IPS-15b (cell line): ENCODE measurements around the gene STMND1.

Source experiments
- H3K27me3 ChIP-seq: one replicate; pipeline ENCODE4 v1.6.1; 2013; ENCODE audit warnings: low read length; ENCODE audit not compliant: control insufficient read depth, insufficient read depth
- H3K36me3 ChIP-seq: one replicate; pipeline ENCODE4 v1.6.1; 2013; ENCODE audit warnings: low read length; ENCODE audit not compliant: control insufficient read depth, insufficient read depth
- H3K4me1 ChIP-seq: one replicate; pipeline ENCODE4 v1.6.1; 2013; ENCODE audit warnings: mild to moderate bottlenecking, low read length; ENCODE audit not compliant: control insufficient read depth, insufficient read depth
- H3K4me3 ChIP-seq: one replicate; pipeline ENCODE4 v1.5.1; 2013; ENCODE audit warnings: low read depth, low read length
- H3K9ac ChIP-seq: one replicate; pipeline ENCODE4 v1.6.1; 2013; ENCODE audit warnings: low read depth, mild to moderate bottlenecking, low read length
- H3K9me3 ChIP-seq: one replicate; pipeline ENCODE4 v1.6.1; 2013; ENCODE audit warnings: mild to moderate bottlenecking, low read length; ENCODE audit not compliant: control insufficient read depth, insufficient read depth

The STMND1 gene

GRCh38 chr6:17099401-17100059, 2.3 kb upstream of the STMND1 start:
- Histone ChIP-seq H3K4me1 (no peaks in the 10 kb centered on the region), H3K9ac (no peak overlapping the region)

DNA sequence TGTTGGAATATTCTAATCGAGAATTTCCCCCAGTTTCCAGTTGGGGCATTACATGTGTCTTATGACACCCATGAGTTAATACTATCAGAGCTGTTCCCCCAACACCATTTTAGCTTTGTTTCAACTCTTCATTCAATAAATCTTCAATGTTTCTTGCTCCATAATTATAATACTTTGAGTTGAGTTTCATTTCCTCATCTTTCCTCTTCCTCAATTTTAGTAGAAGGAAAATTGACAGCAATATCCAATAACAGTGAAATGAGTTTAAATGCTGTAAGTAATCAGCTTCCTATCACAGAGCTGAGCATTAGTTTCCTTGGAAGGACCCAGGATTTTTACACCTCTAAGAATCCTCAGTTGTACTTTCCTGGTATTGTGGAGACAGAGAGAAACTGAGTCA, 1.0 kb upstream of the STMND1 start:
- Histone ChIP-seq H3K9ac (no peak overlapping the region), H3K4me1 (no peaks in the 10 kb centered on the region), H3K36me3 (no peaks in the 10 kb centered on the region), H3K4me3 (no peak overlapping the region), H3K9me3 (no peaks in the 10 kb centered on the region), H3K27me3 (peaks cover 40% of the 10 kb centered on the region)

More at GRCh38 chr6:17099401-17100059, 2.3 kb upstream of the STMND1 start:
- Histone ChIP-seq H3K27me3 (peaks cover 40% of the 10 kb centered on the region), H3K36me3 (no peaks in the 10 kb centered on the region), H3K4me3 (no peak overlapping the region), H3K9me3 (no peaks in the 10 kb centered on the region)

DNA sequence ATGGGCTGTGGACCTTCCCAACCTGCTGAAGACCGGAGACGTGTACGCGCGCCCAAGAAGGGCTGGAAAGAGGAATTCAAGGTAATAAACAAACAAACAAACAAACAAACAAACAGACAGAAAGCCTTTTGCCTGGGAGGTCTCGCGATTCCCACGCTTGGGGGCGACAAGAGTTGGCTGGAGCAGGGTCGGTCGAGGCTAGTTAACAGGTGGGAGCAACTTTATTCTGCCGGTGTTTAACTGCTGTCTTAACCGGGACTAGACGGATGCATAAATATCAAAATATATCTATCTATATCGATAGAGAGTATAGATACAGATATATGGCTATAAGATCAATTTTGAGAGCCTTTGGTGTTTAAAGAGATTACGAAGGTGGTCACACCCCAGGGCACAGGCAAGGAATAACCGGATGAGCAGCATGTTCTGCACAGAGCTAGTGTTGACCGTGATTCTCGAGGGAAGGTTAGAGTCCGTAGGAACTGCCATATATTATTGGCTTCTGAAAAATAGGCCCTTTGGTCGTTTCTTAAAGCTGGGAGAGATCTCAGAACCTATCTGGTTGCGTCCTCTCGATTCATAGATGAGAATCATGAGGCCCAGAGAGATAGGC, 514 bp downstream of the STMND1 start:
- Histone ChIP-seq H3K36me3 (no peaks in the 10 kb centered on the region), H3K4me3 (peak overlapping the region; percentile 68), H3K9ac (peak overlapping the region; percentile 60), H3K4me1 (no peaks in the 10 kb centered on the region), H3K27me3 (peaks cover 40% of the 10 kb centered on the region), H3K9me3 (no peaks in the 10 kb centered on the region)

DNA sequence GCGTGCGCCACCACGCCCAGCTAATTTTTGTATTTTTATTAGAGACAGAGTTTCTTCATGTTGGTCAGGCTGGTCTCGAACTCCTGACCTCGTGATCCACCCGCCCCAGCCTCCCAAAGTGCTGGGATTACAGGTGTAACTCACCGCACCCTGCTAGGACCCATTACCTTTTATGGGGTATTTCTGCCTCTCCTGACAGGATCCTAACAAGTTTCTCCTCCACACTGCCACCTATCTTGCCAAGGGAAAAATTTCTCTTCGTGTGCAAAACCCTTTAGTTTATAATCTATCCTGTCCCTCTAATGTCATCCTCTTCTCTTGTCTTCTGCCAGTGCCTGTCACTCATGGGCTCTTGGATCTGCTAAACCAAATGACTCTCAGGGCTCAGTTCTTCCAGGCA, 1.9 kb downstream of the STMND1 start:
- peaks cover 40% of the 10 kb centered on the region for H3K27me3 ChIP-seq
- no peak overlapping the region for H3K4me3 ChIP-seq
- H3K9me3 ChIP-seq, result no peaks in the 10 kb centered on the region
- no peak overlapping the region for H3K9ac ChIP-seq
- no peaks in the 10 kb centered on the region for H3K36me3 ChIP-seq
- H3K4me1 ChIP-seq, result no peaks in the 10 kb centered on the region

DNA sequence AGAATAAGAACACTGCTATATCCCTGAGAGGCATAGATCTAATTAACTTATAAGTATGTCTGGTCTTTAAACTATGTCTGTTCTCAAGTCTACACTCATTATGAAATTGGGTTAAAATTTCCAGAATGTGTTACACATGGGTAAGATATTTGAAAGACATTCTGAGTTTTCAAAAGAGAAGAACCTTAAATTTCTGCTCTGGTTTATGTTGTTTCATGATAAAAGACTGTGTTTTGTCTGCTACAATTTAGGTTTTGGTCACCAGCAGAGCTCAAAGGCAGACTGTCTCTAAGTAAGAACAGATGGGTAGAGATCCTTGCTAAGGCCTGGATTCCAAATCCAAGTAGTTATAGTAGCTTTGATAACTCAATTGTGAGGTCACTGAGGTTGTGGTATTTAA, 6.0 kb downstream of the STMND1 start:
- Histone ChIP-seq H3K4me3 (no peak overlapping the region), H3K9ac (no peak overlapping the region), H3K36me3 (no peaks in the 10 kb centered on the region), H3K27me3 (peaks cover 5% of the 10 kb centered on the region), H3K9me3 (no peaks in the 10 kb centered on the region), H3K4me1 (no peaks in the 10 kb centered on the region)

- Histone ChIP-seq H3K9me3 (no peaks in the 10 kb centered on the region), H3K27me3 (no peaks in the 10 kb centered on the region), H3K9ac (no peak overlapping the region), H3K4me1 (no peaks in the 10 kb centered on the region), H3K36me3 (no peaks in the 10 kb centered on the region), H3K4me3 (no peak overlapping the region)
Measured at GRCh38 chr6:17115251-17116116, 13.6 kb downstream of the STMND1 start.

DNA sequence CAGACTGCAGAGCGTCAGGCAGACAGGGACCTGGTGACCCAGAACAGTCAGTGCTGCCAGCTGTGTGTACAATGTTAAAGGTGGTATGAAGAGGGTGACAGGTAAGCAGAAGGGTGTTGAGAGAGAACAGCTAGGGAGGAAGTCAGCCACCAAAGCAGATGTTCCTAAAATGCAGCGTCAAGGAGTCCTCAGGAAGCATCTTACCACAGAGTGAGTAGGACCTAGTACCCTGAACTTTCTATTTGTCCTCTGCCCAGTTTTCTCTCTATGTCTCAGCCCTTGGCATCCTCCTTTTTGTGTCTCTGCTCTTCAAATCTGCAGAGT, 14.2 kb downstream of the STMND1 start:
- Histone ChIP-seq H3K27me3 (no peaks in the 10 kb centered on the region), H3K4me3 (no peak overlapping the region), H3K9me3 (no peaks in the 10 kb centered on the region), H3K36me3 (no peaks in the 10 kb centered on the region), H3K9ac (no peak overlapping the region), H3K4me1 (no peaks in the 10 kb centered on the region)

DNA sequence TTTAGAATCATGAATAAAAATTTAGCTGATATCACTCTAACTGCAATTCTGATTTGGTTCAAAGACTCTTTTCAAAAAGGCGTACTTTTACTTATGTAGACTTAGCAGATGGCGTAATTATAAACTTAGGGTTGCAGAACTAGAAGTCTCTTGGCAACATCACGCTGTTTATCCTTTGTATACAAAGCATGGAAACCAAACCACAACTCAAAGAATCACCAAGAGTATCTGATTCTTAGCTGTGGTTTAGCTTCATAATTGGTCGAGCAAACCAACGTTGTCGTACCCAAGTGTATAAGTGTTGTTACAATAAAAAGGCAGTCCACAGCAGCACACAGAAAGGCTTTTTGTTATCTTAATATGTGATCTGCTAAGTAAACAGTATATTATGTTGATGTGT, 18.2 kb downstream of the STMND1 start:
- Histone ChIP-seq H3K27me3 (no peaks in the 10 kb centered on the region), H3K36me3 (no peaks in the 10 kb centered on the region), H3K4me3 (no peak overlapping the region), H3K9me3 (no peaks in the 10 kb centered on the region), H3K9ac (no peak overlapping the region), H3K4me1 (no peaks in the 10 kb centered on the region)

- H3K9me3 ChIP-seq, result no peaks in the 10 kb centered on the region
- no peak overlapping the region for H3K9ac ChIP-seq
- H3K27me3 ChIP-seq, result no peaks in the 10 kb centered on the region
- no peak overlapping the region for H3K4me3 ChIP-seq
- H3K36me3 ChIP-seq, result no peaks in the 10 kb centered on the region
- H3K4me1 ChIP-seq, result no peaks in the 10 kb centered on the region
Measured at GRCh38 chr6:17125407-17125806, 23.6 kb downstream of the STMND1 start.

DNA sequence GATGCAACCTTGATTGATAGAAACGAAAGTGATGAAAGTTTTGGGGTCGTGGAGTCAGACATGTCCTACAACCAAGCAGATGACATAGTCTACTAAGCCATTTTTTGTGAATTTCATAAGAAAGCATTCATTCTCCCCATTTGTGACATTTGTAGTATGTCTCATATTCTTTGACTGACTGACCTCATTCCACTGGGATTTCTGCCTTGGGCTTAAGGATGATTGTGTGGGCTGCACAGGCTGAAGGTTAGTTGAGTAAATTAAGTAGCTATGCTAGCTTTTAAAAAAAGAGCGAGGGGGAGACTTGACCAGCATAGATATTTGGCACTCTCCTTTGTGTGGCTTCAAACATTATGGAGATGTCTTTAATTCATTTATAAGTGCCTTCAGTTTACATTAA, 28.9 kb downstream of the STMND1 start:
- H3K36me3 ChIP-seq, result no peaks in the 10 kb centered on the region
- H3K27me3 ChIP-seq, result no peaks in the 10 kb centered on the region
- H3K9me3 ChIP-seq, result no peaks in the 10 kb centered on the region
- no peak overlapping the region for H3K4me3 ChIP-seq
- no peak overlapping the region for H3K9ac ChIP-seq
- H3K4me1 ChIP-seq, result no peaks in the 10 kb centered on the region

DNA sequence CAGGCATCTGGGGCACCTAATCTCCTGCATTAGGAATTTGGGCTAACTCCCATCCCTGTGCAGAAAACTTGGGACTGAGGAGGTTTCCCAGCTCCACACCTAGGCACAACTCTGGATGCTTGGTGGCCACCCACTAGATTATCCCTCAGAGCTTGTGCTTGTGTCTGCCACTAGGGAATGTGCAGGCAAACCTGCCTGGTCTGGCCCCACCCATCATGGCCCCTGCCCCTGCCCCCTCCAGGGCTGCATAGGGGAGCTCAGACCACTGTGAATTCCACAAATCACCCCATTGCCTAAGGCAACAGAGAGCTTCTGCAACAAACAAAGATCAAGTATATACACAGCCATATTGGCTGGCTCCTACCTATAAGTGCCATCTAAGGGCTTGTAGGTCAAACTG, 31.1 kb downstream of the STMND1 start:
- no peak overlapping the region for H3K9ac ChIP-seq
- H3K4me3 ChIP-seq, result no peak overlapping the region
- no peaks in the 10 kb centered on the region for H3K36me3 ChIP-seq
- no peaks in the 10 kb centered on the region for H3K4me1 ChIP-seq
- H3K27me3 ChIP-seq, result no peaks in the 10 kb centered on the region
- H3K9me3 ChIP-seq, result no peaks in the 10 kb centered on the region

DNA sequence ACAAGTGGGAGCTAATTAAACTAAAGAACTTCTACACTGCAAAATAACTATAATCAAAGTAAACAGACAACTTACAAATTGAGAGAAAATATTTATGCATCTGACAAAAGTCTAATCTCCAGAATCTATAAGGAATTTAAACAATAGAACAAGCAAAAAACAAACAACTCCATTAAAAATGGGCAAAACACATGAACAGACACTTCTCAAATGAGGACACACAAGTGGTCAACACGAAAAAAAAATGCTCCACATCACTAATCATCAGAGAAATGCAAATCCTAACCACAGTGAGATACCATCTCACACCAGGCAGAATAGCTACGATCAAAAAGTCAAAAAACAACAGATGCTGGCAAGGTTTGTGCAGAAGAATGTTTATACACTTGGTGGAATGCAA, 36.2 kb downstream of the STMND1 start:
- Histone ChIP-seq H3K36me3 (no peaks in the 10 kb centered on the region), H3K27me3 (no peaks in the 10 kb centered on the region), H3K9ac (no peak overlapping the region), H3K4me3 (no peak overlapping the region), H3K4me1 (no peaks in the 10 kb centered on the region), H3K9me3 (no peaks in the 10 kb centered on the region)
